ENCODE results near the gene PRSS2. TPM values are rescaled to one million over a fixed set of nuclear protein-coding genes. Genes with fewer than 3 reads are reported as not detected.

PRSS2 gene
- total RNA-seq, 4 donors from 2014 or later = 29.7 to 243 (median 208) TPM

GRCh38 chr7:142822714-142823113 is 51.9 kb downstream of the PRSS2 start:
- H3K36me3 ChIP-seq = no peaks in the 10 kb centered on the region
- TF ChIP-seq POLR2A (IDR thresholded peaks at IDR 0.05) (no peak), CTCF (IDR thresholded peaks at IDR 0.05) (no peak)
- H3K4me1 ChIP-seq = no peaks in the 10 kb centered on the region
- no peak overlapping the region for H3K27ac ChIP-seq
- no peak overlapping the region for H3K4me3 ChIP-seq
- no peaks in the 10 kb centered on the region for H3K9me3 ChIP-seq
- H3K27me3 ChIP-seq = no peaks in the 10 kb centered on the region
- no peak for DNase-seq

Small RNA genes within 50 kb of the gene (small RNA-seq; reads per million reads assigned to genes)
- gene TRBD1 (0 reads per million in 2 donors), gene TRBJ1-1 (0 reads per million in 2 donors), gene TRBJ1-2 (0 reads per million in 2 donors), gene TRBJ1-3 (0 reads per million in 2 donors), gene TRBJ1-4 (0 reads per million in 2 donors), gene TRBJ1-5 (0 reads per million in 2 donors), gene TRBJ1-6 (0 reads per million in 2 donors), gene TRBJ2-1 (0 reads per million in 2 donors), gene TRBJ2-2 (0 reads per million in 2 donors), gene TRBJ2-2P (0 reads per million in 2 donors), gene TRBJ2-3 (0 reads per million in 2 donors), gene TRBJ2-4 (0 reads per million in 2 donors), gene TRBJ2-5 (0 reads per million in 2 donors), gene TRBJ2-6 (0 reads per million in 2 donors), gene TRBJ2-7 (0 to 0.45 reads per million in 2 donors)

Other genes starting within 250 kb of the PRSS2 start
- gene PRSS1, start 21.5 kb upstream of the PRSS2 start, total RNA-seq = not detected
- gene EPHB6, start 84.1 kb downstream of the PRSS2 start, total RNA-seq = 10 to 100 TPM in 1 of 4 donors, 1 to 10 TPM in 2, under 1 TPM in 1; 0.53 to 19.0 (median 5.5) TPM
- gene TRPV6, start 114.8 kb downstream of the PRSS2 start, total RNA-seq = 1 to 10 TPM in 1 of 4 donors, under 1 TPM in 3; 0.19 to 2.5 (median 0.82) TPM
- under 1 TPM in 1 of 4 donors, not detected in 3; 0.83 TPM for gene TRPV5, start 162.8 kb downstream of the PRSS2 start, total RNA-seq
- not detected for gene LLCFC1, start 168.5 kb downstream of the PRSS2 start, total RNA-seq
- gene KEL, start 191.4 kb downstream of the PRSS2 start, total RNA-seq = not detected